Stimulated activated CD4-positive, alpha-beta T cell treated with anti-CD3 and anti-CD28 coated beads, Interleukin-2, amount 100 ng/mL, for 4 hours (primary cell): ENCODE measurements around the gene PCSK4.

Experiments
- DNase-seq: peaks from one replicate; pipeline ENCODE4 v3.0.0-alpha.2; 2020; ENCODE audit warnings: low read depth

PCSK4 gene

DNA sequence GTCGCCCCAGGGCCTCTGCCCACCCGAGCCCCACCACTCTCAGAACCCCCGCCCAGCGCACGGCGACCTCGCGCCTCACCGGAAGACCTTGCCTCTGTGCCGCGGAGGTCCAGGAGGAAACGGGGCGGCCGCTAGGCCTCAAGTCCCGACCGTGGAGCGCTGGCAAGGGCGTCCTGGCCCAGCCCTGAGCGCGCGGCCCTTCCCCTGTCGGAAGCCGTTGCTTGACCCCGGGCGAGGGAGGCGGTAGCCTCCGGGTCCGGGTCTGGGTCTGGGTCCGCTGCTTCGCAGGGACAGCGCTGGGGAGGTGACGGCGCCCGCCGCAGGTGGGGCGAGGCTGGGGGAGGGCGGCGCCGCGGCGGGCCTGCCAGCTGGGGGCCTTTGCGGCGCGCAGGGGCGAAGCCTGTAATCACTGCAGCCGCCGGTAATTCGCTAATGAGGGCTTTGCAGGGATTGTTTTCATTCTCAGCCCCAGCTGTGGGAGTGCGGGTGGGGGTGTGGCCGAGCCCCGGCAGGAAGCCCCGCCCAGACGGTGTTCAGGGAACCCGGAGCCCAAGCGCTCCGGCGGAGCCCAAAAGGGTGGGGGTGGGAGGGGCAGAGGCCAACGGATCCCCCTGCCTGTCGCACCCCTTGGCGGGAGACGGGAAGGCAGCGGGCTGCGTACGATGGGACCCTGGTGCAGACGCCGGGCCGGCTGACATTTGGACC, 19.7 kb downstream of the PCSK4 start:
- peak; percentile 71 for DNase-seq

DNA sequence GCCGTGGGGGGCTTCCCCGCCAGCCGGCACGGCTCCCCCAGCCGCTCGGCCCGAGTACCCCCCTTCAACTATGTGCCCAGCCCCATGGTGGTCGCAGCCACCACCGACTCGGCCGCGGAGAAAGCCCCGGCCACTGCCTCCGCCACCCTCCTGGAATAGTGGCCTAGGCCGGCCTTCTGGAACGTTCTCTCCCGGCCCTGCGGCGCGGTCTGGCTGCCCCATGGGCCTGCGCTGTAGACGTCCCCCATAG, 20.2 kb downstream of the PCSK4 start:
- DNase-seq: no peak

DNA sequence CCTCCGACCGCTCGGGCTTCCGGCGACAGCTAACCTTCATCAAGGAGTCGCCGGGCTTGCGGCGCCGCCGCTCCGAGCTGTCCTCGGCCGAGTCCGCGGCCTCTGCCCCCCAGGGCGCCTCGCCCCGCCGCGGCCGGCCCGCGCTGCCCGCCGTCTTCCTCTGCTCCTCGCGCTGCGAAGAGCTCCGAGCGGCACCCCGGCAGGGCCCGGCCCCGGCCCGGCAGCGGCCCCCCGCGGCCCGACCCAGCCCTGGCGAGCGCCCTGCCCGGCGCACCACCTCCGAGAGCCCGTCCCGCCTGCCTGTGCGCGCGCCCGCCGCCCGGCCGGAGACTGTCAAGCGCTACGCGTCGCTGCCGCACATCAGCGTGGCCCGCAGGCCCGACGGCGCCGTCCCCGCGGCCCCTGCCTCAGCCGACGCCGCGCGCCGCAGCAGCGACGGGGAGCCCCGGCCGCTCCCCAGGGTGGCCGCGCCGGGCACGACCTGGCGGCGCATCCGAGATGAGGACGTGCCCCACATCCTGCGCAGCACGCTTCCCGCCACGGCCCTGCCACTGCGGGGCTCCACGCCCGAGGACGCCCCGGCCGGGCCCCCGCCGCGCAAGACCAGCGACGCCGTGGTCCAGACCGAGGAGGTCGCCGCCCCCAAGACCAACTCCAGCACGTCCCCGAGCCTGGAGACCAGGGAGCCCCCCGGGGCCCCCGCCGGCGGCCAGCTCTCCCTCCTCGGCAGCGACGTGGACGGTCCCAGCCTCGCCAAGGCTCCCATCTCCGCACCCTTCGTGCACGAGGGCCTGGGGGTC, 20.7 kb downstream of the PCSK4 start:
- no peak for DNase-seq

DNA sequence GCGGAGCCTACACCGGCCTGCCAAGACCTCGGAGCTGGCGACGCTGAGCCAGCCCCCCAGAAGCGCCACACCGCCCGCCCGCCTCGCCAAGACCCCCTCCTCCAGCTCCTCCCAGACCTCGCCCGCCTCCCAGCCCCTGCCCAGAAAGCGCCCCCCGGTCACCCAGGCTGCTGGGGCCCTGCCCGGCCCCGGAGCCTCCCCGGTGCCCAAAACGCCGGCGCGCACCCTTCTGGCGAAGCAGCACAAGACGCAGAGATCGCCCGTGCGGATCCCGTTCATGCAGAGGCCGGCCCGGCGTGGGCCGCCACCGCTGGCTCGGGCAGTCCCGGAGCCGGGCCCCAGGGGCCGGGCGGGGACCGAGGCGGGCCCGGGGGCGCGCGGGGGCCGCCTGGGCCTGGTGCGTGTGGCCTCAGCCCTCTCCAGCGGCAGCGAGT, 21.3 kb downstream of the PCSK4 start:
- no peak for DNase-seq

DNA sequence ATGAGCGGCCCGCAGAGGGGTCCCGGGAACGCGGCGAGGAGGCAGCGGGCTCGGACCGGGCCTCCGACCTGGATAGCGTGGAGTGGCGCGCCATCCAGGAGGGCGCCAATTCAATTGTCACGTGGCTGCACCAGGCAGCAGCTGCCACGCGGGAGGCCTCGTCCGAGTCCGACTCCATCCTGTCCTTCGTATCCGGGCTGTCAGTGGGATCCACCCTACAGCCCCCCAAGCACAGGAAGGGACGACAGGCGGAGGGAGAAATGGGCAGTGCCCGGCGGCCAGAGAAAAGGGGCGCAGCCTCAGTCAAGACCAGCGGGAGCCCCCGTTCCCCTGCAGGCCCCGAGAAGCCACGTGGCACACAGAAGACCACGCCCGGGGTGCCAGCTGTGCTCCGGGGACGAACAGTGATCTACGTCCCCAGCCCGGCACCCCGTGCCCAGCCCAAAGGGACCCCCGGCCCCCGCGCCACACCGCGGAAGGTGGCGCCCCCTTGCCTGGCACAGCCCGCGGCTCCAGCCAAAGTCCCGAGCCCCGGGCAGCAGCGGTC, 21.8 kb downstream of the PCSK4 start:
- no peak for DNase-seq

DNA sequence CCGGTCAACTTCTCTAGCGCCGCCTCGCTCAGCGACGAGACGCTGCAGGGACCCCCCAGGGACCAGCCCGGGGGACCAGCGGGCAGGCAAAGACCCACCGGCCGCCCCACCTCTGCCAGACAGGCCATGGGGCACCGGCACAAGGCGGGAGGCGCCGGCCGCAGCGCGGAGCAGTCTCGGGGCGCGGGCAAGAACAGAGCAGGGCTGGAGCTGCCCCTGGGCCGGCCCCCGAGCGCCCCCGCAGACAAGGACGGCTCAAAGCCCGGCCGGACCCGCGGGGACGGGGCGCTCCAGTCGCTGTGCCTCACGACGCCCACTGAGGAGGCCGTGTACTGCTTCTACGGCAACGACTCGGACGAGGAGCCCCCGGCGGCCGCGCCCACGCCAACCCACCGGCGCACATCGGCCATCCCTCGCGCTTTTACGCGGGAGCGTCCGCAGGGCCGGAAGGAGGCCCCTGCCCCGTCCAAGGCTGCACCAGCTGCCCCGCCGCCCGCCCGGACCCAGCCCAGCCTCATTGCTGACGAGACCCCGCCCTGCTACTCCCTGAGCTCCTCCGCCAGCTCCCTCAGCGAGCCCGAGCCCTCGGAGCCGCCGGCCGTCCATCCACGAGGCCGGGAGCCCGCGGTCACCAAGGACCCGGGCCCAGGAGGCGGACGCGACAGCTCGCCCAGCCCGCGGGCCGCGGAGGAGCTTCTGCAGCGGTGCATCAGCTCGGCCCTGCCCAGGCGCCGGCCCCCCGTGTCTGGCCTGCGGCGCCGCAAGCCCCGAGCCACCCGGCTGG, 22.5 kb downstream of the PCSK4 start:
- DNase-seq: no peak

DNA sequence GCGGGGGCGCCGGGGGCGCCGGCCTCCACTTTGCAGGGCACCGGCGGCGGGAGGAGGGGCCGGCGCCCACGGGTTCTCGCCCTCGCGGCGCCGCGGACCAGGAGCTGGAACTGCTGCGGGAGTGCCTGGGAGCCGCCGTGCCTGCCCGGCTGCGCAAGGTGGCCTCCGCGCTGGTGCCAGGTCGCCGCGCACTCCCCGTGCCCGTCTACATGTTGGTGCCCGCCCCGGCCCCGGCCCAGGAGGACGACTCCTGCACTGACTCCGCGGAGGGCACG, 23.0 kb downstream of the PCSK4 start:
- DNase-seq: no peak

DNA sequence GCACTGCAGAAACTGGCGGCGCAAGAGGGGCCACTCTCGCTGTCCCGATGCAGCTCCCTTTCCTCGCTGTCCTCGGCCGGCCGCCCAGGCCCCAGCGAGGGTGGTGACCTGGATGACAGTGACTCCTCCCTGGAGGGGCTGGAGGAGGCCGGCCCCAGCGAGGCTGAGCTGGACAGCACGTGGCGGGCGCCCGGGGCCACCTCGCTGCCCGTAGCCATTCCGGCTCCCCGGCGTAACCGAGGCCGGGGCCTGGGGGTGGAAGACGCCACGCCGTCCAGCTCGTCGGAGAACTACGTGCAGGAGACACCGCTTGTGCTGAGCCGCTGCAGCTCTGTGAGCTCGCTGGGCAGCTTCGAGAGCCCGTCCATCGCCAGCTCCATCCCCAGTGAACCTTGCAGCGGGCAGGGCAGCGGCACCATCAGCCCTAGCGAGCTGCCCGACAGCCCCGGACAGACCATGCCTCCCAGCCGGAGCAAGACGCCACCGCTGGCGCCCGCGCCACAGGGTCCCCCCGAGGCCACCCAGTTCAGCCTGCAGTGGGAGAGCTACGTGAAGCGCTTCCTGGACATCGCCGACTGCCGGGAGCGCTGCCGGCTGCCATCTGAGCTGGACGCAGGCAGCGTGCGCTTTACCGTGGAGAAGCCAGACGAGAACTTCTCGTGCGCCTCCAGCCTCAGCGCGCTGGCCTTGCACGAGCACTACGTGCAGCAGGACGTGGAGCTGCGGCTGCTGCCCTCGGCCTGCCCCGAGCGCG, 23.5 kb downstream of the PCSK4 start:
- no peak for DNase-seq

DNA sequence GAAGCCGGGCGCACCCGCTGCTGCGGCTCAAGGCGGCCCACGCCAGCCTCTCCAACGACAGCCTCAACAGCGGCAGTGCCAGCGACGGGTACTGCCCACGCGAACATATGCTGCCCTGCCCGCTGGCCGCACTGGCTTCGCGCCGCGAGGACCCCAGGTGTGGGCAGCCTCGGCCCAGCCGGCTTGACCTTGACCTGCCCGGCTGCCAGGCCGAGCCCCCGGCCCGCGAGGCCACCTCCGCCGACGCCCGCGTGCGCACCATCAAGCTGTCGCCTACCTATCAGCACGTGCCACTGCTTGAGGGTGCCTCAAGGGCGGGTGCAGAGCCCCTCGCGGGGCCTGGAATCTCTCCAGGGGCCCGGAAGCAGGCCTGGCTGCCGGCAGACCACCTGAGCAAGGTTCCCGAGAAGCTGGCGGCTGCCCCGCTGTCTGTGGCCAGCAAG, 24.1 kb downstream of the PCSK4 start:
- DNase-seq: no peak

DNA sequence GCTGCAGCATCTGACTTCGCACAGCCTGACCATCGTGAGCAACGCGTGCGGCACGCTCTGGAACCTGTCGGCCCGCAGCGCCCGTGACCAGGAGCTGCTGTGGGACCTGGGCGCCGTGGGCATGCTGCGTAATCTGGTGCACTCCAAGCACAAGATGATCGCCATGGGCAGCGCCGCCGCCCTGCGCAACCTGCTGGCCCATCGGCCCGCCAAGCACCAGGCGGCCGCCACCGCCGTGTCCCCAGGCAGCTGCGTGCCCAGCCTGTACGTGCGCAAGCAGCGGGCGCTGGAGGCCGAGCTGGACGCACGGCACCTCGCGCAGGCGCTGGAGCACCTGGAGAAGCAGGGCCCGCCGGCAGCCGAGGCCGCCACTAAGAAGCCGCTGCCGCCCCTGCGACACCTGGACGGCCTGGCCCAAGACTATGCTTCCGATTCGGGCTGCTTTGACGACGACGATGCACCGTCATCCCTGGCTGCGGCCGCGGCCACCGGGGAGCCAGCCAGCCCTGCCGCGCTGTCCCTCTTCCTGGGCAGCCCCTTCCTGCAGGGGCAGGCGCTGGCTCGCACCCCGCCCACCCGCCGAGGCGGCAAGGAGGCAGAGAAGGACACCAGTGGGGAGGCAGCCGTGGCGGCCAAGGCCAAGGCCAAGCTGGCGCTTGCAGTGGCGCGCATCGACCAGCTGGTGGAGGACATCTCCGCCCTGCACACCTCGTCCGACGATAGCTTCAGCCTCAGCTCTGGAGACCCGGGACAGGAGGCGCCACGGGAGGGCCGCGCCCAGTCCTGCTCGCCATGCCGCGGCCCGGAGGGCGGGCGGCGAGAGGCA, 24.7 kb downstream of the PCSK4 start:
- DNase-seq: no peak

DNA sequence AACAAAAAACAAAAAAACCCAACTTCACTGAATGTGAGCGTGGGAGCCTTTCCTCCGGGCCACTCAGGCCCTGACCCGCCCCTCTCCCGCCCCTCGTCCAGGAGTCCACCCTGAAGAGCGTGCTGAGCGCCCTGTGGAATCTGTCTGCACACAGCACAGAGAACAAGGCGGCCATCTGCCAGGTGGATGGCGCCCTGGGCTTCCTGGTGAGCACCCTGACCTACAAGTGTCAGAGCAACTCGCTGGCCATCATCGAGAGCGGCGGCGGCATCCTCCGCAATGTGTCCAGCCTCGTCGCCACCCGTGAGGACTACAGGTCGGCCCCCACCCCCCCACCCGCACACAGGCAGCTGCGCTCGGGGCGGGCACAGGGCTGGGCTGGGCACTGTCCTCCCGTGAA, 28.3 kb downstream of the PCSK4 start:
- no peak for DNase-seq

DNA sequence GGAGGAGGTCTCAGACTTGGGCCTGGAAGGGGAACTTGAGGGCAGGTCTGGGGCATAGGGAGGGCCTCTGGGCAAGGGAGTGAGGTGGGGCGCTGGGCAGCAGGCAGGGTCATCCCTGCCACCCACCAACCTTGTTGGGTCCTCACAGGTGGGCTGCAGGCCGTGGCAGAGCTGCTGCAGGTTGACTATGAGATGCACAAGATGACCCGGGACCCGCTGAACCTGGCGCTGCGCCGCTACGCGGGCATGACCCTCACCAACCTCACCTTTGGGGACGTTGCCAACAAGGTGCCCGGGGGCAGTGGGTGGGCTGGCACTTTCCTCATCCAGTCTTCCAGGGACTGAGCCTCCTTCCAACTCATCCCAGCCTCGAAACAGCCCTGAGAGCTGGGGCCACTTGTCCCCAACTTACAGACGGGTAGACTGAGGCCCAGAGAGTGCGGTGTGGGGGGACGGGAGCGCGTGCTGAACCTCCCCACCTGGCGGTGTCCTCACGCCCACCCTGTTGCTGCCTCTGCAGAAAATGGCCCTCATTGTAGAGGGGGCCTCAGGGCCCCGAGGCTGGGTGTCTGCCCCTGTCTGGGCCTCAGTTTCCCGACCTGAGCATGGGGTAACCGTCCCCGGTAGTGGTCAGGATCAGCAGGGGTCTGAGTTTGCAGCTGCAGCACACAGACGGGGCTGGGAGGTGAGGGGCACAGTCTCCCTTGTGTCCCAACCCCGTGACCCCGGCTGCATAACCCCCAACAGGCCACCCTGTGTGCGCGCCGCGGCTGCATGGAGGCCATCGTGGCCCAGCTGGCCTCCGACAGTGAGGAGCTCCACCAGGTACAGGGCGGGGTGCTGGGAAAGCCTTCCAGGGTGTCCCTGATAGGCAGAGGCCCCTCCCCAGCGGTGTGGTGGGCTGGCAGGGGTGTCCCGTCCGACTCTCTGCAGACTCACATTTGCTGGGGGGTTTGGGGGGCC, 29.8 kb downstream of the PCSK4 start:
- no peak for DNase-seq

DNA sequence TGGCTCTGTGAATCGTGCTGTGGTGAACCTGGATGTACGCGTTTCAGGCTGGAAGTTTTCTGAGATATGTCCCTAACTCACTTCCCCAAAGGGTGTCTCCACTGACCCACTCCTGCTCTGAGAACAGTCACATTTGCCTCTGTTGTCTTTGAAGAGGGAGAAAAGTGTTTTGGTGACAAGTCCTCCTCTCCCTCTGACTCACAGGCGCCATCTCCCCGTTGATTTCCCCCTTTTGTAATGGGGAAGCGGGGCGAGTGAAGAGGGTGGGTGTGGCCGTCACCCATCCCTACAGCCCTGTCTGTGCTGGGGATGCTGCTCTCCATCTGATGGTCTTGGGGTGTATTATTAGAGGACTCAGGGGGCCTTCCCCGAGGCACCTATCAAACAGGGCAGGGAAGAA, 30.7 kb downstream of the PCSK4 start:
- DNase-seq: no peak

DNA sequence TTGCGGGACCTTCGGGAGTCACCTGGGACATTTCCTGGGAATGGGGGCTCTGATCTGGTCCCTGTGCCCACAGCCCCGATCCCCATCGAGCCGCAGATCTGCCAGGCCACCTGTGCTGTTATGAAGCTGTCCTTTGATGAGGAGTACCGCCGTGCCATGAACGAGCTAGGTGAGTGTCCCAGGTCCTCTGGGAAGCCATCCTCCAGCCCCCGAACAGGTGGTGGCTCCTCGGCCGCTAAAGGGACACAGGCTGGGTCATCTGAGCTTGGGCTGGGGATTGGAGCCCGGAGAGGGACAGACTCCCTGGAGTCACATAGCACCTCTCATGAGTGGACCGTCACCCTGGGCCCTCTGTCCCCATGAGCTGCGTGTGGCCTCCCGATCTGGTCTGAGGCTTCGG, 32.3 kb downstream of the PCSK4 start:
- no peak for DNase-seq

DNA sequence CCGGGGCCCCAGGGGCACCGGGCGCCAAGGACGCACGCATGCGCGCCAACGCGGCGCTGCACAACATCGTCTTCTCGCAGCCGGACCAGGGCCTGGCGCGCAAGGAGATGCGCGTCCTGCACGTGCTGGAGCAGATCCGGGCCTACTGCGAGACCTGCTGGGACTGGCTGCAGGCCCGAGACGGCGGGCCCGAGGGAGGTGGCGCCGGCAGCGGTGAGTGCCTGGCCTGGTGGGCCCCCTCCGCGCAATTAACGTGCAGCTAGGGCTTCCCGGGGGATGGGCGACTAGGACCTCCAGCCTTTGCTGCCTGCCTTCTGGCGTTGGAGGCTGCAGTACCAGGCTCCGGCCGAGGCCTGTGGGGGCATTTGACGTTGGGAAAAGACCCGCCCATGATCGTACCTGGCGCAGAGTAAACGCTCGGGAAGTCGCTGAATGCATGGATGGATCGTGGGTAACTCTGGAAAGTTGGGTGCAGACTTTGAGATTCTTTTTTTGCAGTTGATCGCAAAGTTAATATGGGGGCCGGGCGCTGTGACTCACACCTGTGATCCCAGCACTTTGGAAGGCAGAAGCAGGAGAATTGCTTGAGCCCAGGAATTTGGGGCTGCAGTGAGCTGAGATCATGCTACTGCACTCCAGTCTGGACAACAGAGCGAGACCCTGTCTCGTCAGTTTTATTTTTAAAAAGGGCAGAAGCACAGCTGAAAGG, 33.0 kb downstream of the PCSK4 start:
- no peak for DNase-seq

DNA sequence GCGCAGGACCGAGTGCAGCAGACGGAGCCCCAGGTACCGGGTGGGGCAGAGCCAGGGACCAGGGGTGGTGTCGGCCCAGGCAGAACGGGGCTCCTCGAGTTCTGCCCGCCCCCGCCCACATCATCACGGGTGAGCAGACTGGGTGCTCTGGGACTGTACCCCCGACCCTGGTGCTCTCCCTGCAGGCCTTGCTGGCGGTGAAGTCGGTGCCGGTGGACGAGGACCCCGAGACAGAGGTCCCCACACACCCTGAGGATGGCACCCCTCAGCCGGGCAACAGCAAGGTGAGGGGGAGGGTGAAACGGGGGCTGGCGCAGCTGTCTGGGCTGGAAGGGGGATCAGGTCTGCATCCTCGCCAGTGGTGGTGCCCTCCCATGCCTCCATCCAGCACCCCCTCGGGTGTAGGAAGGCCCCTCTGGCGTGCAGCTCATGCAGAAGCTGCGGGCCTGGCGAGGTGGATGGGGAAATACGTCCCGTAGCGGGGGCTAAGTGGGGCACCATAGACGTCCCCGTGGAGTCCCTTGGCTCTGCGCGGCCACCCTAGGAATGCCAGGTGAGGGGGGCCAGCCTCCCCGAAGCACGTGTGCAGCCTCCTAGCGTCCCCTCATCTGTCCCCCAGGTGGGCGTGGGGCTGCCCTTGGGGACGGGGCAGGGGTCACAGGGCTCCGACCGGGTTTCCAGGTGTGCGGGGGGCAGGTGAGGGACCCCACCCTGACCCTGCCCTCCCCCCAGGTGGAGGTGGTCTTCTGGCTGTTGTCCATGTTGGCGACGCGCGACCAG, 33.8 kb downstream of the PCSK4 start:
- no peak for DNase-seq

DNA sequence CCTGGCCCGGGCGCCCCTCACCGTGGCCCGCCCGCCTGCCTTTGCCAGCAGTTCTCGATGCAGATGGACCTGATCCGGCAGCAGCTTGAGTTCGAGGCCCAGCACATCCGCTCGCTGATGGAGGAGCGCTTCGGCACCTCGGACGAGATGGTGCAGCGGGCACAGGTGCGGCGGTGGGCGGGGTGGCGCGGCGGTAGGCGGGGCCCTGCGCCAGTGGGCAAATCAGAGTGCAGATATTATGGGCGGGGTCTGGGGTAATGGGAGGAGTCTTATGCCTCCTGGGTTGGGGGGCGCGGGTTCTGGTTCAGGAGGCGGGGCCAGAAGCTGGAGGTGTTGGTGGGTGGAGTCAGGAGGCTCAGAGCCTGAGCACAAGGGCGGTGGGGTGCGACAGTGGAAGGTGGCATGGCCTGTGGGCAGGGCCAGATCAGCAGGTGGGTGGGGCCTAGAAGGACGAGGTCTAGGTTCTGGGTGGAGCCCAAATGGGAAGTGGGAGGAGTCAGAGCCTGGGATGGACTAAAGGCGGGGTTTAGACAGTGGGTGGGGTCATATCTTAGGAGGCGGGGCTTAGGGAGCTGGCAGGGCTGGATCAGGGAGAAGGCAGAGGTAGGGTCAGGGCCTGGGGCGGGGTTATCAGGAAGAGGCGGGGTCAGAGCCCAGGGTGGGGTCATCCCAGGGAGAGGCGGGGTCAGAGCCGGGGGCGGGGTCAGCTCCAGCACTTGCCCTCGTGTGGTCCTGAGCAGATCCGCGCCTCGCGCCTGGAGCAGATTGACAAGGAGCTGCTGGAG, 34.6 kb downstream of the PCSK4 start:
- DNase-seq: no peak

DNA sequence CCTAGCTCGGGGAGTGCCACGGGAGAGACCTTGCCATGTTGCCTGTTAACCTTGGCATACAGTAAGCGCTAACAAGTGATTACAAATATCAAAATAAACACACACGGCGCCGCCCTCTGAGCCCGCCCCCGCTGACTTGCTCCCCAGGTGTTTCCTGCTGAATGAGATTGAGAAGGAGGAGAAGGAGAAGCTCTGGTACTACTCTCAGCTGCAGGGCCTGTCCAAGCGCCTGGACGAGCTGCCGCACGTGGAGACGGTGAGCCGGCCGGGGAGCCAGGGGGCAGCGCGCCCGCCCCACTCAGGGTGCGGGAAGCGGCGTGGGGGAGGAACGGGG, 35.2 kb downstream of the PCSK4 start:
- no peak for DNase-seq
